PC-3 (cell line): ENCODE results near the gene RAB40C. TPM values are rescaled to one million over a fixed set of nuclear protein-coding genes. Genes with fewer than 3 reads are reported as not detected.

ENCODE experiments used
- ATAC-seq: fragments of 200-7000 bp; cut with Tn5 transposase; 2 replicates; pipeline ENCODE4 v1.9.1; 2020; ENCODE audit warnings: mild to moderate bottlenecking, moderate library complexity
- BruUV-seq: library from RNA; stranded (reverse); fragments of 400-500 nt; replicated peaks from 2 replicates; lab custom pipeline; 2021; lab: Mats Ljungman, UMichigan
- CTCF ChIA-PET: fragments of 300-600 bp; sonication (Branson Sonifier 250); formaldehyde crosslinking; loops from one replicate; lab custom pipeline; 2022; ENCODE audit warnings: antibody characterized with exemption; lab: Charles Lee
- POLR2A ChIA-PET: fragments of 300-600 bp; sonication (Branson Sonifier 250); formaldehyde crosslinking; loops from one replicate; lab custom pipeline; 2022; ENCODE audit warnings: antibody characterized with exemption; ENCODE audit not compliant: unreplicated experiment; lab: Charles Lee
- DNase-seq: peaks from one replicate; pipeline ENCODE4 v3.0.0-alpha.2; 2015
- H2AFZ ChIP-seq: fragments of 300-600 bp; sonication (generic); 2 replicates; pipeline ENCODE4 v1.6.0; 2016; ENCODE audit warnings: antibody characterized with exemption, low read length
- H3F3A ChIP-seq: fragments of 300-600 bp; sonication (generic); one replicate; pipeline ENCODE4 v1.6.0; 2017; ENCODE audit warnings: antibody characterized with exemption, low read length, control low read depth, mild to moderate bottlenecking; ENCODE audit not compliant: unreplicated experiment
- H3K27ac ChIP-seq: fragments of 300-600 bp; sonication (generic); 2 replicates; pipeline ENCODE4 v1.5.1; 2016; ENCODE audit warnings: mild to moderate bottlenecking, low read length
- H3K27me3 ChIP-seq: fragments of 300-600 bp; sonication (generic); 2 replicates; pipeline ENCODE4 v1.6.1; 2016; ENCODE audit warnings: low read length, mixed read lengths
- H3K36me3 ChIP-seq: fragments of 300-600 bp; sonication (generic); 2 replicates; pipeline ENCODE4 v1.6.1; 2016; ENCODE audit warnings: low read depth, mixed run types, low read length, mixed read lengths
- H3K4me1 ChIP-seq: fragments of 300-600 bp; sonication (generic); 2 replicates; pipeline ENCODE4 v1.5.1; 2016; ENCODE audit warnings: low read length; ENCODE audit not compliant: insufficient read depth
- H3K4me2 ChIP-seq: fragments of 300-600 bp; sonication (generic); 2 replicates; pipeline ENCODE4 v1.6.0; 2016; ENCODE audit warnings: low read length
- H3K4me3 ChIP-seq: fragments of 300-600 bp; sonication (generic); 2 replicates; pipeline ENCODE4 v1.5.1; 2016; ENCODE audit warnings: mild to moderate bottlenecking, low read length, mixed read lengths
- H3K79me2 ChIP-seq: fragments of 300-600 bp; sonication (generic); 2 replicates; pipeline ENCODE4 v1.6.1; 2017; ENCODE audit warnings: low read length, mixed read lengths
- H3K9ac ChIP-seq: fragments of 300-600 bp; sonication (generic); 2 replicates; pipeline ENCODE4 v1.6.0; 2016; ENCODE audit warnings: mild to moderate bottlenecking, low read length
- H3K9me2 ChIP-seq: fragments of 300-600 bp; sonication (generic); replicated peaks from 2 replicates; pipeline ENCODE4 v1.6.1; 2016; ENCODE audit warnings: mixed run types, low read length, mixed read lengths
- H3K9me3 ChIP-seq: fragments of 300-600 bp; sonication (generic); 2 replicates; pipeline ENCODE4 v1.6.1; 2016; ENCODE audit warnings: low read length, mixed read lengths
- H4K20me1 ChIP-seq: fragments of 300-600 bp; sonication (generic); 2 replicates; pipeline ENCODE4 v1.6.1; 2016; ENCODE audit warnings: low read length, mixed read lengths
- CTCF ChIP-seq: fragments of 300-600 bp; sonication (generic); conservative IDR thresholded peaks from 2 replicates; pipeline ENCODE4 v1.5.1; 2017; ENCODE audit warnings: antibody characterized with exemption, low read depth, mild to moderate bottlenecking, low read length
- EZH2 ChIP-seq: fragments of 300-600 bp; sonication (generic); IDR thresholded peaks from one replicate; pipeline ENCODE4 v1.6.1; 2017; ENCODE audit warnings: antibody characterized with exemption, mild to moderate bottlenecking, low read length; ENCODE audit not compliant: unreplicated experiment
- EZH2phosphoT487 ChIP-seq: fragments of 300-600 bp; sonication (generic); IDR thresholded peaks from 2 replicates; pipeline ENCODE4 v1.6.1; 2018; ENCODE audit warnings: mild to moderate bottlenecking, antibody characterized with exemption, low read length, borderline replicate concordance
- intact Hi-C: fragments of 100-400 bp; cut with micrococcal nuclease; formaldehyde crosslinking; loops from 2 replicates; pipeline ENCODE4 v1.9.0; 2023
- microRNA-seq: library from miRNA; unstranded; fragments of <30 nt; microRNA quantifications from one replicate; pipeline ENCODE4 v1.1.0, GENCODE V29; 2020; ENCODE audit not compliant: unreplicated experiment
- total RNA-seq: library from RNA; depleted of rRNA; stranded (reverse); fragments of >200 nt; gene quantifications from 2 replicates; pipeline ENCODE4 v1.2.3, GENCODE V29; 2014; rRNA removed

Gene RAB40C
- total RNA-seq, 1 experiment from 2014 or later: 19.5 TPM

- H3K36me3 ChIP-seq: peaks cover 5% of the 10 kb centered on the region
- H3K4me1 ChIP-seq: peaks cover 14% of the 10 kb centered on the region
- H3F3A ChIP-seq: no peaks in the 10 kb centered on the region
- H3K27me3 ChIP-seq: no peaks in the 10 kb centered on the region
- H3K4me3 ChIP-seq: no peak overlapping the region
- intact Hi-C loops: no loop called here
- ATAC-seq: no peak
- H3K79me2 ChIP-seq: peaks cover 22% of the 10 kb centered on the region
- TF ChIP-seq EZH2 (no peak), EZH2phosphoT487 (no peak), CTCF (no peak)
- H3K27ac ChIP-seq: no peak overlapping the region
- no peaks in the 10 kb centered on the region for H3K9me3 ChIP-seq
- ChIA-PET POLR2A (no interaction called here), CTCF (no interaction called here)
- no peak overlapping the region for H2AFZ ChIP-seq
- H3K9ac ChIP-seq: no peak overlapping the region
- peaks cover 10% of the 10 kb centered on the region; the same call in 1 of the 2 replicates for H4K20me1 ChIP-seq
- no peak overlapping the region for H3K4me2 ChIP-seq
- DNase-seq: no peak
- BruUV-seq: no TSS peak
- no peaks in the 10 kb centered on the region for H3K9me2 ChIP-seq
Measured at GRCh38 chr16:677316-678190, 87.7 kb downstream of the RAB40C start.

- Histone ChIP-seq H4K20me1 (peaks cover 10% of the 10 kb centered on the region; the same call in 1 of the 2 replicates), H2AFZ (no peak overlapping the region), H3K9me2 (no peaks in the 10 kb centered on the region), H3K9me3 (no peaks in the 10 kb centered on the region), H3K27me3 (no peaks in the 10 kb centered on the region), H3K9ac (no peak overlapping the region), H3K4me2 (no peak overlapping the region), H3K79me2 (peaks cover 30% of the 10 kb centered on the region), H3K4me1 (peaks cover 21% of the 10 kb centered on the region), H3K27ac (no peak overlapping the region), H3F3A (no peaks in the 10 kb centered on the region), H3K4me3 (no peak overlapping the region), H3K36me3 (peaks cover 6% of the 10 kb centered on the region)
- DNase-seq: no peak
- ChIA-PET POLR2A (no interaction called here), CTCF (no interaction called here)
- no peak for ATAC-seq
- no TSS peak for BruUV-seq
- intact Hi-C loops: no loop called here
- TF ChIP-seq EZH2: no peak
Measured at GRCh38 chr16:678209-678857, 88.5 kb downstream of the RAB40C start.

Small RNA genes lying within 50 kb of the gene (microRNA-seq; reads per million reads assigned to microRNA genes)
- gene MIR3176: 1.0 reads per million

Other genes with a start within 250 kb of the RAB40C start
- 26.9 and 50.8 TPM in 2 replicates for gene AXIN1, start 237.3 kb upstream of the RAB40C start, total RNA-seq
- gene MRPL28, start 219.5 kb upstream of the RAB40C start, total RNA-seq: 154 and 206 TPM in 2 replicates
- 40.8 and 56.5 TPM in 2 replicates for gene PGAP6, start 208.1 kb upstream of the RAB40C start, total RNA-seq
- 182 and 207 TPM in 2 replicates for gene NME4, start 192.9 kb upstream of the RAB40C start, total RNA-seq
- gene DECR2, start 188.2 kb upstream of the RAB40C start, total RNA-seq: 19.8 and 22.3 TPM in 2 replicates
- 12.7 and 17.9 TPM in 2 replicates for gene RAB11FIP3, start 164.4 kb upstream of the RAB40C start, total RNA-seq
- 60.4 and 78.1 TPM in 2 replicates for gene CAPN15, start 62.4 kb upstream of the RAB40C start, total RNA-seq
- gene PRR35, start 29.7 kb upstream of the RAB40C start, total RNA-seq: not detected in 2 replicates
- 0.44 TPM in 1 of 2 replicates, not detected in the other for gene NHLRC4, start 23.1 kb upstream of the RAB40C start, total RNA-seq
- 36.0 and 43.8 TPM in 2 replicates for gene PIGQ, start 20.1 kb upstream of the RAB40C start, total RNA-seq
- 0.11 and 0.40 TPM in 2 replicates for gene WFIKKN1, start 40.9 kb downstream of the RAB40C start, total RNA-seq
- gene METTL26, start 46.2 kb downstream of the RAB40C start, total RNA-seq: 179 and 207 TPM in 2 replicates
- 83.5 and 84.6 TPM in 2 replicates for gene MCRIP2, start 51.8 kb downstream of the RAB40C start, total RNA-seq
- 44.4 and 72.4 TPM in 2 replicates for gene WDR90, start 59.3 kb downstream of the RAB40C start, total RNA-seq
- 93.0 and 100 TPM in 2 replicates for gene RHOT2, start 78.1 kb downstream of the RAB40C start, total RNA-seq
- gene RHBDL1, start 85.6 kb downstream of the RAB40C start, total RNA-seq: 1.7 and 3.7 TPM in 2 replicates
- gene STUB1, start 90.3 kb downstream of the RAB40C start, total RNA-seq: 152 and 226 TPM in 2 replicates
- gene JMJD8, start 94.3 kb downstream of the RAB40C start, total RNA-seq: 81.3 and 90.5 TPM in 2 replicates
- 9.5 and 12.7 TPM in 2 replicates for gene WDR24, start 100.3 kb downstream of the RAB40C start, total RNA-seq
- gene FBXL16, start 115.7 kb downstream of the RAB40C start, total RNA-seq: 4.3 and 7.5 TPM in 2 replicates
- gene METRN, start 125.1 kb downstream of the RAB40C start, total RNA-seq: 314 and 320 TPM in 2 replicates
- 77.3 and 79.0 TPM in 2 replicates for gene ANTKMT, start 131.1 kb downstream of the RAB40C start, total RNA-seq
- 3.3 and 5.8 TPM in 2 replicates for gene CCDC78, start 136.4 kb downstream of the RAB40C start, total RNA-seq
- gene HAGHL, start 137.0 kb downstream of the RAB40C start, total RNA-seq: 16.4 and 19.4 TPM in 2 replicates
- gene CIAO3, start 150.9 kb downstream of the RAB40C start, total RNA-seq: 46.1 and 62.5 TPM in 2 replicates
- gene MSLN, start 170.7 kb downstream of the RAB40C start, total RNA-seq: 0.73 and 4.7 TPM in 2 replicates
- gene RPUSD1, start 198.3 kb downstream of the RAB40C start, total RNA-seq: 72.6 and 93.7 TPM in 2 replicates
- gene CHTF18, start 198.6 kb downstream of the RAB40C start, total RNA-seq: 79.0 and 107 TPM in 2 replicates
- not detected in 2 replicates for gene GNG13, start 210.7 kb downstream of the RAB40C start, total RNA-seq